MM.1S (cell line): Measurements from ENCODE around the gene NRG3.

Source experiments
- DNase-seq: peaks from one replicate; pipeline ENCODE4 v3.0.0-alpha.2; 2015
- H2AFZ ChIP-seq: fragments of 300-600 bp; sonication (generic); 2 replicates; pipeline ENCODE4 v1.6.0; 2016; ENCODE audit warnings: antibody characterized with exemption, low read length
- H3F3A ChIP-seq: fragments of 300-600 bp; sonication (generic); 2 replicates; pipeline ENCODE4 v1.6.1; 2016; ENCODE audit warnings: mild to moderate bottlenecking, antibody characterized with exemption, low read length, moderate library complexity, mixed read lengths; ENCODE audit not compliant: insufficient read depth
- H3K27ac ChIP-seq: fragments of 300-600 bp; sonication (generic); 2 replicates; pipeline ENCODE4 v1.5.1; 2016; ENCODE audit warnings: mild to moderate bottlenecking, low read length
- H3K27me3 ChIP-seq: fragments of 300-600 bp; sonication (generic); replicated peaks from 2 replicates; pipeline ENCODE4 v1.6.0; 2016; ENCODE audit warnings: low read length; ENCODE audit not compliant: insufficient read depth
- H3K36me3 ChIP-seq: fragments of 300-600 bp; sonication (generic); replicated peaks from 2 replicates; pipeline ENCODE4 v1.6.1; 2016; ENCODE audit warnings: mild to moderate bottlenecking, low read length, mixed read lengths; ENCODE audit not compliant: insufficient read depth
- H3K4me1 ChIP-seq: fragments of 300-600 bp; sonication (generic); 2 replicates; pipeline ENCODE4 v1.6.1; 2016; ENCODE audit warnings: low read length, mixed read lengths
- H3K4me2 ChIP-seq: fragments of 300-600 bp; sonication (generic); 2 replicates; pipeline ENCODE4 v1.6.0; 2016; ENCODE audit warnings: low read depth, low read length
- H3K4me3 ChIP-seq: fragments of 300-600 bp; sonication (generic); 2 replicates; pipeline ENCODE4 v1.5.1; 2016; ENCODE audit warnings: low read length, mixed read lengths
- H3K79me2 ChIP-seq: fragments of 300-600 bp; sonication (generic); 2 replicates; pipeline ENCODE4 v1.6.1; 2016; ENCODE audit warnings: mixed run types, low read length, mixed read lengths
- H3K9ac ChIP-seq: fragments of 300-600 bp; sonication (generic); 2 replicates; pipeline ENCODE4 v1.6.1; 2016; ENCODE audit warnings: low read length, mixed read lengths
- H3K9me2 ChIP-seq: fragments of 300-600 bp; sonication (generic); replicated peaks from 2 replicates; pipeline ENCODE4 v1.6.1; 2016; ENCODE audit warnings: mild to moderate bottlenecking, low read length, mixed read lengths; ENCODE audit not compliant: insufficient read depth
- H3K9me3 ChIP-seq: fragments of 300-600 bp; sonication (generic); replicated peaks from 2 replicates; pipeline ENCODE4 v1.6.1; 2016; ENCODE audit warnings: mild to moderate bottlenecking, low read length, mixed read lengths; ENCODE audit not compliant: insufficient read depth
- H4K20me1 ChIP-seq: fragments of 300-600 bp; sonication (generic); 2 replicates; pipeline ENCODE4 v1.6.1; 2016; ENCODE audit warnings: mild to moderate bottlenecking, low read length, moderate library complexity, mixed read lengths; ENCODE audit not compliant: insufficient read depth
- EZH2 ChIP-seq: fragments of 300-600 bp; sonication (generic); optimal IDR thresholded peaks from 2 replicates; pipeline ENCODE3; 2017; ENCODE audit warnings: low read depth, mild to moderate bottlenecking, antibody characterized with exemption, low read length, mixed read lengths
- EZH2phosphoT487 ChIP-seq: fragments of 300-600 bp; sonication (generic); IDR thresholded peaks from 2 replicates; pipeline ENCODE4 v1.6.1; 2018; ENCODE audit warnings: antibody characterized with exemption, low read length
- TF ChIP-seq, protein P1 (sequence below): fragments of 300-600 bp; sonication (generic); IDR thresholded peaks from 2 replicates; pipeline ENCODE4 v1.5.1; 2016; ENCODE audit warnings: antibody characterized with exemption, low read length, mixed read lengths

Gene NRG3

DNA sequence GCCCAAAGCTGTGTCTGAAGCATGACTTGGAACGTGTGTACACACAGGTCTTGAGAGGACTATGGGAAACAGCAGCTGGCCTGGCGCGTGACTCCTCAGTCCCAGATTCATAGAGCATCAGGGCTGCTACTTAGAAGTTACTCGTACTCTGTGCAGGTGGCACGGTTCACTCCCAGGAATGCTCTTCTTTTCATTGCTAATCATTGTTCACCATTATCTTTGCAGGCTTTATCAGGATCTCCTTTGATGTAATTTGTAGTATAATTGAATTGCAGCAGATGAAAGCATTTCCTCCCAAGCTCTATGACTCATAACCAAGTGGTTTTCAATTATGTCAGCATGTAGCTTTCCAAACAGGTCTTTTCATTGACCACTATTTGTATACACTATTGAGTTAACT is 938.9 kb downstream of the NRG3 start:
- no peaks in the 10 kb centered on the region for H3K9me2 ChIP-seq
- H3K4me2 ChIP-seq: no peak overlapping the region

DNA sequence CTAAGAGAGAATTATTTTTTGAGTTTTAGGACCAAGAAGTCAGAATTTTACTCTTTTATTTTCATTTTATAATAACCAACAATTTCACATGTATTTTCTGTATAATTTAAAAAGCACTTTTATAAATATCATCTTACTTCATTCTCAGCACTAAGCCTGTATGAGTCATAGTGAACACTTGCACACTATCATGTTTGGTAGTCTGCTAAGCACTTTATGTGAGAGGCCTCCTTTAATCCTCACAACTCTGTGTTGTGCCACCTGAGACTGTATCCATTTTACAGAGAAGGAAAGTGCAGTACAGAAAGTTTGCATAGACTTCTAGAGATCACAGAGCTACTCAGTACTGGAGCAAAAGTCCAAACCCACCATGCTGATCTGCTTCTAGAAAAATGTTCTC is 939.6 kb downstream of the NRG3 start:
- Histone ChIP-seq H3K4me1 (no peaks in the 10 kb centered on the region), H3K9me2 (no peaks in the 10 kb centered on the region), H2AFZ (no peak overlapping the region), H4K20me1 (no peaks in the 10 kb centered on the region), H3K4me2 (no peak overlapping the region), H3K9ac (no peak overlapping the region), H3K9me3 (no peaks in the 10 kb centered on the region), H3K4me3 (no peak overlapping the region), H3K27me3 (no peaks in the 10 kb centered on the region), H3K79me2 (no peaks in the 10 kb centered on the region), H3K27ac (no peak overlapping the region), H3F3A (no peaks in the 10 kb centered on the region), H3K36me3 (no peaks in the 10 kb centered on the region)
- DNase-seq: no peak
- TF ChIP-seq, protein P1, sequence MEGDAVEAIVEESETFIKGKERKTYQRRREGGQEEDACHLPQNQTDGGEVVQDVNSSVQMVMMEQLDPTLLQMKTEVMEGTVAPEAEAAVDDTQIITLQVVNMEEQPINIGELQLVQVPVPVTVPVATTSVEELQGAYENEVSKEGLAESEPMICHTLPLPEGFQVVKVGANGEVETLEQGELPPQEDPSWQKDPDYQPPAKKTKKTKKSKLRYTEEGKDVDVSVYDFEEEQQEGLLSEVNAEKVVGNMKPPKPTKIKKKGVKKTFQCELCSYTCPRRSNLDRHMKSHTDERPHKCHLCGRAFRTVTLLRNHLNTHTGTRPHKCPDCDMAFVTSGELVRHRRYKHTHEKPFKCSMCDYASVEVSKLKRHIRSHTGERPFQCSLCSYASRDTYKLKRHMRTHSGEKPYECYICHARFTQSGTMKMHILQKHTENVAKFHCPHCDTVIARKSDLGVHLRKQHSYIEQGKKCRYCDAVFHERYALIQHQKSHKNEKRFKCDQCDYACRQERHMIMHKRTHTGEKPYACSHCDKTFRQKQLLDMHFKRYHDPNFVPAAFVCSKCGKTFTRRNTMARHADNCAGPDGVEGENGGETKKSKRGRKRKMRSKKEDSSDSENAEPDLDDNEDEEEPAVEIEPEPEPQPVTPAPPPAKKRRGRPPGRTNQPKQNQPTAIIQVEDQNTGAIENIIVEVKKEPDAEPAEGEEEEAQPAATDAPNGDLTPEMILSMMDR: no peak
- no peak for TF ChIP-seq EZH2
- TF ChIP-seq EZH2phosphoT487: no peak

More for the DNA sequence above, 938.9 kb downstream of the NRG3 start:
- Histone ChIP-seq H3K9me3 (no peaks in the 10 kb centered on the region), H2AFZ (no peak overlapping the region), H3K27ac (no peak overlapping the region), H3K4me1 (no peaks in the 10 kb centered on the region), H3K79me2 (no peaks in the 10 kb centered on the region), H3K9ac (no peak overlapping the region), H3K27me3 (no peaks in the 10 kb centered on the region), H3K4me3 (no peak overlapping the region), H4K20me1 (no peaks in the 10 kb centered on the region), H3K36me3 (no peaks in the 10 kb centered on the region), H3F3A (no peaks in the 10 kb centered on the region)
- TF ChIP-seq EZH2phosphoT487: no peak
- TF ChIP-seq, protein P1: no peak
- no peak for TF ChIP-seq EZH2
- no peak for DNase-seq

DNA sequence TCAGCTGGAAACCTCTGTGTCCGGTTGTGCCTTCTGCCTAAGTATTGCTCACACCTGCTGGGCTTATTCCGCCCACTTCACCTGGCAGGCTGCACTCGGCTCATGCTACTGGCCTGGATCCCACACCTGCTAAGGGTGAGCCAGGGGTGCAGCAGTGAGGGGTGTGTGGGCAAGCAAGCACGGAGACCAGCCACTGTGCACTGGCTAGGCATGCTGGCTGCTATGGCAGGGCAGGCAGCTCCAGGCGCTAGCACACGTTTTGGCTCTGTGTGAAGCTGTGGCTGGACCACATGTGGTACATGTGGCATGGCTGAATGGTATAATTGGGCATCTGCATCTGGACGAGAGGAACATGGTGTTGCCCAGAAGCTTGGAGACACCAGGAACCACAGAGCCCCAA is 940.7 kb downstream of the NRG3 start:
- no peak for DNase-seq
- Histone ChIP-seq H3K36me3 (no peaks in the 10 kb centered on the region), H3K9me2 (no peaks in the 10 kb centered on the region)

More for the DNA sequence above, 940.7 kb downstream of the NRG3 start:
- H3K4me3 ChIP-seq: no peak overlapping the region
- H3F3A ChIP-seq: no peaks in the 10 kb centered on the region
- H3K79me2 ChIP-seq: no peaks in the 10 kb centered on the region
- TF ChIP-seq EZH2phosphoT487 (no peak), EZH2 (no peak)
- TF ChIP-seq, protein P1: no peak
- no peaks in the 10 kb centered on the region for H3K4me1 ChIP-seq
- H3K4me2 ChIP-seq: no peak overlapping the region
- H3K27ac ChIP-seq: no peak overlapping the region
- no peaks in the 10 kb centered on the region for H3K27me3 ChIP-seq
- H3K9me3 ChIP-seq: no peaks in the 10 kb centered on the region
- H2AFZ ChIP-seq: no peak overlapping the region
- H3K9ac ChIP-seq: no peak overlapping the region
- no peaks in the 10 kb centered on the region for H4K20me1 ChIP-seq
